HEK293 (cell line): ENCODE measurements around the gene PDZD8.

Experiments
- HOXD13 ChIP-seq: sonication (generic); formaldehyde crosslinking; IDR thresholded peaks from 2 replicates; pipeline ENCODE4 v1.8.0; 2022; ENCODE audit warnings: missing genetic modification reagents, borderline replicate concordance
- KLF10 ChIP-seq: fragments of 450-650 bp; IDR thresholded peaks from 2 replicates; pipeline ENCODE4 v1.5.1; 2018; ENCODE audit warnings: missing biosample characterization, mild to moderate bottlenecking, missing genetic modification characterization
- KLF16 ChIP-seq: fragments of 450-650 bp; formaldehyde crosslinking; IDR thresholded peaks from 2 replicates; pipeline ENCODE4 v1.5.1; 2017; ENCODE audit warnings: missing biosample characterization, missing genetic modification characterization
- REPIN1 ChIP-seq: fragments of 450-650 bp; formaldehyde crosslinking; IDR thresholded peaks from 2 replicates; pipeline ENCODE4 v1.5.1; 2017; ENCODE audit warnings: missing biosample characterization, missing genetic modification characterization, low read depth
- SETDB1 ChIP-seq: IDR thresholded peaks from one replicate; pipeline ENCODE4 v1.6.1; 2017; ENCODE audit warnings: mild to moderate bottlenecking, low read length, moderate library complexity, mixed read lengths; ENCODE audit not compliant: insufficient read length
- ZFP37 ChIP-seq: fragments of 450-650 bp; formaldehyde crosslinking; IDR thresholded peaks from 2 replicates; pipeline ENCODE4 v1.5.1; 2016; ENCODE audit warnings: missing biosample characterization, missing genetic modification characterization
- ZFP41 ChIP-seq: fragments of 450-650 bp; formaldehyde crosslinking; IDR thresholded peaks from 2 replicates; pipeline ENCODE4 v1.5.1; 2016; ENCODE audit warnings: missing biosample characterization, missing genetic modification characterization, borderline replicate concordance
- ZNF138 ChIP-seq: fragments of 450-650 bp; formaldehyde crosslinking; IDR thresholded peaks from 2 replicates; pipeline ENCODE4 v1.5.1; 2016; ENCODE audit warnings: missing biosample characterization, missing genetic modification characterization, borderline replicate concordance
- ZNF155 ChIP-seq: fragments of 450-650 bp; formaldehyde crosslinking; IDR thresholded peaks from 2 replicates; pipeline ENCODE4 v1.5.1; 2016; ENCODE audit warnings: missing biosample characterization, missing genetic modification characterization
- ZNF274 ChIP-seq, 2 experiments: fragments of 200-500 bp in 1 of 2; fragments of 450-650 bp in 1 of 2; sonication (Bioruptor generic) in 1 of 2; formaldehyde crosslinking in 1 of 2; IDR thresholded peaks; 2 replicates each; pipeline versions ENCODE4 v1.5.1 to v1.6.1; 2014 to 2016; ENCODE audit warnings: borderline replicate concordance in 1 of 2, inconsistent platforms in 1 of 2, low read length in 1 of 2, missing biosample characterization in 1 of 2, missing genetic modification characterization in 1 of 2
- ZNF670 ChIP-seq: fragments of 450-650 bp; formaldehyde crosslinking; IDR thresholded peaks from 2 replicates; pipeline ENCODE4 v1.5.1; 2016; ENCODE audit warnings: missing biosample characterization, missing genetic modification characterization, low read depth
- ZNF792 ChIP-seq: fragments of 450-650 bp; formaldehyde crosslinking; IDR thresholded peaks from 2 replicates; pipeline ENCODE4 v1.5.1; 2016; ENCODE audit warnings: missing biosample characterization, missing genetic modification characterization
- TF ChIP-seq, protein P1 (sequence below): fragments of 450-650 bp; formaldehyde crosslinking; IDR thresholded peaks from 2 replicates; pipeline ENCODE4 v1.5.1; 2016; ENCODE audit warnings: missing biosample characterization, missing genetic modification characterization
- TF ChIP-seq, protein P2 (sequence below): fragments of 450-650 bp; formaldehyde crosslinking; IDR thresholded peaks from 2 replicates; pipeline ENCODE4 v1.5.1; 2016; ENCODE audit warnings: missing biosample characterization, missing genetic modification characterization

DNA sequence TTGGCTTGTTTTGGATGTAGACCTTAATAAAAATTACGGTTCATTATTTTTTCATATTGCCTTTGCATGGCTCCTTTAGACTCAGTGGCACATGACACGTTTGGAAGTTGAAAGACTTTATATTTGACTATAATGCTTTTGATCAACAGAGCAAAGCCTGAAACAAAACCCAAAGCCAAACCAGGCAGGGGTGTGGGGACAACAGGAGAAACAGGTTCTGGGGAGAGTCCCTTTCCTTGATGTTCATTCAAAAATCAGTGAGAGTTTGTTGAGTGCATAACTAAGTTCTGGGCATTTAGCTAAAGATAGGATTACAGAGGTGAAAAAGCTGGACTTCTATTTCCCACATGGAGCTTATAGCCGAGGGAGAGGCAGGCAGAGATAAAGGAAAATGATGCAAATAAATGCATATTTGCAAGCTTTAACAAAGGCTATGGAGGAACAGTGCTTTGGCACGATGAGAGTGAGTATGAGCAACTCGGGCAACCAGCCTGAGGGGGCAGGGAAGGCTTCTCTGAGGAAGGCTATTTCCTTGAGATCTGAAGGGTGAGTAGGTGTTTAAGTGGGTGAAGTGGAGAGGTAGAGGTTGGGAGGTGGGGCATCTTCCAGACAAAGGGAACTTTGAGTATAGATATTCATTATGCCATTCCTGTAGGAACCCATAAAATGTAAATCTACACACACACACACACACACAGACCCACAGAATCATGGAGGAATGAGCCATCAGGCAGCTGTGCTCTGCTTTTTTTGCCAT lies 34.5 kb upstream of the PDZD8 start:
- TF ChIP-seq SETDB1 (no peak), ZNF155 (tag by site-specific recombination) (no peak), ZFP41 (tag by site-specific recombination) (no peak), ZNF792 (tag by site-specific recombination) (no peak), KLF16 (tag by site-specific recombination) (no peak), ZNF138 (no peak), ZNF670 (tag by site-specific recombination) (no peak), KLF10 (no peak), ZFP37 (tag by site-specific recombination) (no peak), HOXD13 (no peak), REPIN1 (tag by site-specific recombination) (no peak), ZNF274 (IDR thresholded peaks at IDR 0.05; ENCODE audit: low read length) (no peak), ZNF274 (tag by site-specific recombination; IDR thresholded peaks at IDR 0.05; ENCODE audit: borderline replicate concordance) (no peak)
- TF ChIP-seq, protein P1, sequence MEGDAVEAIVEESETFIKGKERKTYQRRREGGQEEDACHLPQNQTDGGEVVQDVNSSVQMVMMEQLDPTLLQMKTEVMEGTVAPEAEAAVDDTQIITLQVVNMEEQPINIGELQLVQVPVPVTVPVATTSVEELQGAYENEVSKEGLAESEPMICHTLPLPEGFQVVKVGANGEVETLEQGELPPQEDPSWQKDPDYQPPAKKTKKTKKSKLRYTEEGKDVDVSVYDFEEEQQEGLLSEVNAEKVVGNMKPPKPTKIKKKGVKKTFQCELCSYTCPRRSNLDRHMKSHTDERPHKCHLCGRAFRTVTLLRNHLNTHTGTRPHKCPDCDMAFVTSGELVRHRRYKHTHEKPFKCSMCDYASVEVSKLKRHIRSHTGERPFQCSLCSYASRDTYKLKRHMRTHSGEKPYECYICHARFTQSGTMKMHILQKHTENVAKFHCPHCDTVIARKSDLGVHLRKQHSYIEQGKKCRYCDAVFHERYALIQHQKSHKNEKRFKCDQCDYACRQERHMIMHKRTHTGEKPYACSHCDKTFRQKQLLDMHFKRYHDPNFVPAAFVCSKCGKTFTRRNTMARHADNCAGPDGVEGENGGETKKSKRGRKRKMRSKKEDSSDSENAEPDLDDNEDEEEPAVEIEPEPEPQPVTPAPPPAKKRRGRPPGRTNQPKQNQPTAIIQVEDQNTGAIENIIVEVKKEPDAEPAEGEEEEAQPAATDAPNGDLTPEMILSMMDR (tag by site-specific recombination) = no peak
- TF ChIP-seq, protein P2, sequence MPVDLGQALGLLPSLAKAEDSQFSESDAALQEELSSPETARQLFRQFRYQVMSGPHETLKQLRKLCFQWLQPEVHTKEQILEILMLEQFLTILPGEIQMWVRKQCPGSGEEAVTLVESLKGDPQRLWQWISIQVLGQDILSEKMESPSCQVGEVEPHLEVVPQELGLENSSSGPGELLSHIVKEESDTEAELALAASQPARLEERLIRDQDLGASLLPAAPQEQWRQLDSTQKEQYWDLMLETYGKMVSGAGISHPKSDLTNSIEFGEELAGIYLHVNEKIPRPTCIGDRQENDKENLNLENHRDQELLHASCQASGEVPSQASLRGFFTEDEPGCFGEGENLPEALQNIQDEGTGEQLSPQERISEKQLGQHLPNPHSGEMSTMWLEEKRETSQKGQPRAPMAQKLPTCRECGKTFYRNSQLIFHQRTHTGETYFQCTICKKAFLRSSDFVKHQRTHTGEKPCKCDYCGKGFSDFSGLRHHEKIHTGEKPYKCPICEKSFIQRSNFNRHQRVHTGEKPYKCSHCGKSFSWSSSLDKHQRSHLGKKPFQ (tag by site-specific recombination) = no peak
